HG03108 (cell line): Measurements from ENCODE around the gene NPAS3.

Source experiments
- ATAC-seq: cut with Tn5 transposase; IDR thresholded peaks from one replicate; pipeline ENCODE4 v1.9.1; 2021; ENCODE audit warnings: moderate library complexity; ENCODE audit not compliant: unreplicated experiment

Gene NPAS3

DNA sequence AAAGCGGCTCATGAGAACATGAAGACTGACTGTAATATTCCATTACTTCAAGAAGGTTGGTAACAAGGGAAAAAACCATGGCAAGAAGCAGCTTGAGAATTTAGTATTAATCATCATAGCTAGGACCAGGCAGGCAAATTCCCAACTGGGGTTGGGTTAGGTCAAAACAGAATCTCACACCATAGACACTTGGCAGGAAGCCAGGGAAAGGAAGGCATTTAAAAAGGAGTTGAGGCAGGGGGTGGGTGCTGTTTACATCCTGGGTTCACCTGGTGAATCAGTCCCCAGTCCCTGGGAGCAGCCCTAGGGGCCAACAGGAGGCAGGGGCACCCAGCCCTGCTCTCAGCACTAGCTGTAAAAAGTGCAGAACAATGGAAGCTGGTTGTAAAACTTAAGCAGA lies 903.6 kb downstream of the NPAS3 start:
- no peak for ATAC-seq

DNA sequence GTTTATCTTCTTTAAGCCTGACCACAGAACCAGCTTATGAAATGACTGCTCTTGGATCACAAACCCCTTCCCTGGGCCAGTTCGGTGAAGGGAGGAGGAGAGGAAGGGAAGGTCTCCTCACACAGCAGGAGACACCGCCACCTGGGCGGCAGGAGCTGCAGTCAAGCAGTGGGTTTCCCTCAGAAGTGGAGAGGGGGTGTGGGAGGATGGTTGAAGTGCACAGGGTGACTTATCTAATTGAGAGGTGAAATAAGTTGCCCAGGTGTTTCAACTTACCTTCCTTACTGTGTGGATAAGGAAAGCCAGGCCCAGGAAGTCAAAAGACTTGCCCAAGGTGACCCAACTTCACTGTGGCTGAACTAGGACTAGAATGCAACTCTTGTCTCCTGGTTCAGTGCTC lies 905.4 kb downstream of the NPAS3 start:
- ATAC-seq: no peak

DNA sequence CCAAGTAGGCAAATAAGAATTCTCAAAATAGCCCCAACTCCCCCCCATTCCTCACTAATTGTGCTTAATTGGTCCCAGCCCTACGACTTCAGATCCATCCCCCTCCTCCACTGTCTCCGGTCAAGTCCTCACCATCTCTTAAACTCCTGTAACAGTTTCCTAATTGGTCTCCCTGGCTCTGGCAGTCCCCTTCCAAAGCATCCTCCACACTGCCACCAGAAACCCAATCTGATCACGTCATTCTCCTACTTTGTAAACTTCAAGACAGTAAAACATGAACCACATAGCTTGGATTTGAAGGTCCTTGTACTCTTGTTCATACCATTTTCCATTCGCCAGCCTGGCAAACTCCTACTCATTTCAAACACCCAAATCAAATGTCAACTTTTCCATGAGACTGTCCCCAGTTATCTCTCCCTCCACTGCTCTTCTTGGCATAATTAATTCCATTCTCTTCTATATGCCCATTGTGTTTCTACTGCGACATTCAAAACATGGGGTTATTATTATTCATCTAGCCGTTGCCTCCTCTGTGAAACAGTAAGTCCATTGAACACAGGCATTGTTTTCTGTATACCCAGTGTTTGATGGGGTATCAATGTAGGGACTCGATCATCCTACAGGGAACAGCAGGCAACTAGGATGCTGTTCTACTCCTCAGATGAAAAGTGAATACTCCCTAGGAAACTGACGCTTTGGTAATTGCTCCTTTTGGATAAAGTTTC lies 907.6 kb downstream of the NPAS3 start:
- ATAC-seq: no peak

DNA sequence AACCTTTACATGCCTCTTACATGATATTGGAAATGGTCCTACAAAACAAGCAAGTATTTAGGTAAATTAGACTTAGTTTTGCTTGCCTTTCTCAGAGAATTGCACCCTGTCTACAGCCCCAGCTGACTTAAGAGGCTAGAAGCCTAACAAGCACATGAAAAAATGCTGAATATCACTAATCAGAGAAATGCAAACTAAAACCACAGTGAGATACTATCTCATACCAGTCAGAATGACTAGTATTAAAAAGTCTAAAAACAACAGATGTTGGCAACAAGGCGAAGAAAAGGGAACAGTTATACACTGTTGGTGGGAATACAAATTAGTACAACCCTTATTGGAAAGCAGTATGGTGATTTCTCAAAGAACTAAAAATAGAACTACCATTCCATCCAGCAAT lies 908.4 kb downstream of the NPAS3 start:
- ATAC-seq: no peak

DNA sequence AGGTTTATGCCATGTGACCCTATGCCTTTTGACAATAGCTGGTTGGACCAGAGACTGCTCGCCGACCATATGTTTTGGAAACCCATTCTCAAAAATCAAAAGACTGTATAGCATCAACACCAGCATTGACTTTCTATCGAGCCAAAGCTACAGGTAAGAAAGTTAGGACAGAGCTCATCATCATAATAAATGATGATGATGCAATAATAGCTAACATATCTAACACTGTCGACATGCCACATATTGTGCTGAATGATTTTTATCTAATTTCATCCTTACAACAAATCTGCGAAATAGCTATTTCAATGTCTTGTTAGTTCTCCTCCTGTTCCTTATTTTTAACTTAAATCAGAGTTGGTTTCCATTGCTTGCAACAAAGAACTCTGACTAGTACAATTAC lies 909.3 kb downstream of the NPAS3 start:
- ATAC-seq: no peak

DNA sequence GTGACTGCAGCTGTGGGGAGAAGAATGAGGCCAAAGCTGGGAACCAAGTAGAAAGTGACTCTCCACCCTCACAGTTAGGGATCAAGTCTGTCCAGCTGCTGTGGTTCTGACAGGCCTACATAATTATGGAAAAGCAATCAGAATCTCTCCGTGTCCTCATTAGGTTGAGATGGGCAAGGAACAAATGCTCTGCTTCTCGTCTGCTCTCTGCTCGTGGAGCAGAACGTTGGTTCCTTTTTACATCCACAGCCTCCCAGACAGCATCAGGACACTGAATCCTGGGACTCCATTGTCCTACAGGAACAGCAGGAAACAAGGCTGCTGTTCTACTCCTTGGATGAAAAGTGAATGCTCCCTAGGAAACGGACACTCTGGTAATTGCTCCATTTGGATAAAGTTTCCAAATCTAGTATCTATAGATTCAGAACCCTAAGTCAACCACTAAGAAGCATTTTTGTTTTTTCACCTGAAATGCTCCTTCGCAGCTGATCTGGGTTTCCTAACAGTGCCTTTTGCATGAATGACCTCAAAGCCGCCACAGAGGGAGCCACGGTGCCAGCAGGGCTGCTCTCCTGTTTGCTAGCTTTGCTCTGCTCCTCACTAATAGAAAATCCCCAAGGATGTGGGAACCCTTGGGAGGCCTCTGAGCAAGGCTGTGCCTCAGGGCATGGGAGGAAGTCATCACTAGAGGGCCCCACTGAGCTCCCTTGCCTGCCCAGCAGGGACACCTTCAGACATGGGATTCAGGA lies 910.2 kb downstream of the NPAS3 start:
- no peak for ATAC-seq

DNA sequence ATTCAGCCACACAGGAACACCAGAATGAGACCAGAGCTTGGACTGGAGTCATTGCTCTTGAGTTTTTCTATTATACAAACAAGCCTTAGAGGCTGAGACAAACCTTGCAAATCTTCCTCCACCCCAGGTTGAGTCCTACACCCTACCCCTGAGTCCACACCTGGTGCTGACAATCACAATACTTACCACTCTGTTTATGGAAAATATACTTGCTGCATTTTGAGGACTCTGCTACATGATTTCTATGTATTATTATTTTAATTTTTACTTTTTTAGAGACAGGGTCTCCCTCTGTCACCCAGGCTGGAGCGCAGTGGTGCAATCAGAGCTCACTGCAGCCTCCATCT lies 910.7 kb downstream of the NPAS3 start:
- ATAC-seq: no peak

DNA sequence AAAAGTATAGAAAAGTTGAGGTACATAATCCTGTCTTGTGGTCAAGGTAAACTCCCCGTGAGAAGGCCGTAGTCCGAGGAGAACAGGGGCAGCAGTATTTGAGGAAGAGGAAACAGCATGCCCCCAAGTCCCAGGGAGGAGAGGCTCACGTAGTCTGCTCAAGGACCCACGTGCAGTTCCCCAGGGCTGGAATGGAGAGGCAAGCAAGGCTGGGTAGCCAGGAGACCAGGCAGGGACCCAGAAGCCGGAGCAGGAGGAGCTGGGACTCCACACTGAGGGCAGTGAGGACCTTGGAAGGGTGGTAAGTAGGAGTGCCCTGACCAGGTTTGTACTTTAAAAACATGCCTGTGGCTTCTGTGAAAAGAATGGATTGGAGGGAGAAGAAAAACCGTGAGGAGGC lies 912.1 kb downstream of the NPAS3 start:
- no peak for ATAC-seq

DNA sequence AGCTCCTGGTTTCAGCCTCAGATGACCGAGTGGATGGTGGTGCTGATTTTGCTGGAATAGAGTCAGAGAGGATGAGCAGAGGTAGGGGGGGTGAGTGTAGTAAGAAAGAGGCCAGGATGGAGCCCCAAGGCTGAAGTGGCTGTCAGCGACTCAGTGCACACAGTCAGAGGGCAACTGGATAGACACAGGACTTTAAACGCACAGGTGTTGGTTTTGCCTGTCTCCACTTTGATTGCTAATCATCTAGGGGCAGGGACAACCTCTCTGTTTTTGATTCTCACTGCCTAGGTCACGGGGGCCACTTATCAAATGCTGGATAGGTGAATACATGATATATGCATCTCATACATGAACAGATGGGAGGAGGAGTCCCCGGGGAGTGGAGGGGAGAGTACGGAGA lies 912.7 kb downstream of the NPAS3 start:
- ATAC-seq: no peak

DNA sequence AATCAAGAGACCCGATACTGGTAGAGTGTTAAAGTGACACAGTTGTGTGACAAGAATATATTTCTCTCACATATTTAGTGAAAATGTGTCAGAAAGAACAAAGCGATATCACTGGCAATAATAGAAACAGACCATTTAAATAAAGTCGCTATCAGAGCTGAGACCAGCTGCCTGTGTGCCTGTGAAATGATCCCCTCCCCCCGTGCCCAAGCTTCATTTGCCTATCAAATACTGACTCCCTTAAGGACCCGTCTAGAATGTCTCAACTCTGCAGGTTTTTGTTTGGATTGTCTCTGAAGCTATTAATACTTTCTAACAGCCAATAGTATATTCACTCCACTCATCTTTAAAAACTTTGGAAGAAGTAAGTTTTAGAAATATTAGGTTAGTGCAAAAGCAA lies 913.3 kb downstream of the NPAS3 start:
- ATAC-seq: no peak
